KMS-11 (cell line): Measurements from ENCODE around the gene APOM.

ENCODE experiments used
- H2AFZ ChIP-seq: fragments of 200-600 bp; sonication (generic); 2 replicates; pipeline ENCODE4 v1.6.1; 2016; ENCODE audit warnings: antibody characterized with exemption, mixed run types, low read depth
- H3K27ac ChIP-seq: fragments of 200-600 bp; sonication (generic); 2 replicates; pipeline ENCODE4 v1.6.1; 2016; ENCODE audit warnings: mild to moderate bottlenecking, mixed run types
- H3K27me3 ChIP-seq: fragments of 200-600 bp; sonication (generic); 2 replicates; pipeline ENCODE4 v1.6.1; 2017; ENCODE audit warnings: mild to moderate bottlenecking, low read depth, mixed run types, moderate library complexity; ENCODE audit not compliant: insufficient read depth
- H3K36me3 ChIP-seq: fragments of 200-600 bp; sonication (generic); 2 replicates; pipeline ENCODE4 v1.6.1; 2017; ENCODE audit warnings: mild to moderate bottlenecking, mixed run types; ENCODE audit not compliant: insufficient read depth
- H3K4me1 ChIP-seq: fragments of 200-600 bp; sonication (generic); 2 replicates; pipeline ENCODE4 v1.6.1; 2016; ENCODE audit warnings: mild to moderate bottlenecking, low read depth, mixed run types; ENCODE audit not compliant: poor library complexity, severe bottlenecking
- H3K4me2 ChIP-seq: fragments of 200-600 bp; sonication (generic); 2 replicates; pipeline ENCODE4 v1.7.0; 2016; ENCODE audit warnings: mild to moderate bottlenecking, mixed run types
- H3K4me3 ChIP-seq: fragments of 200-600 bp; sonication (generic); IDR thresholded peaks from 2 replicates; pipeline ENCODE4 v1.6.1; 2017; ENCODE audit warnings: low read depth, low read length, mixed read lengths; ENCODE audit not compliant: insufficient read depth
- H3K79me2 ChIP-seq: fragments of 200-600 bp; sonication (generic); 2 replicates; pipeline ENCODE4 v1.6.1; 2016; ENCODE audit warnings: low read depth, mixed run types; ENCODE audit not compliant: insufficient read depth
- H3K9ac ChIP-seq: fragments of 200-600 bp; sonication (generic); 2 replicates; pipeline ENCODE4 v1.6.1; 2016; ENCODE audit warnings: mild to moderate bottlenecking, mixed run types
- H4K20me1 ChIP-seq: fragments of 200-600 bp; sonication (generic); 2 replicates; pipeline ENCODE4 v1.6.1; 2016; ENCODE audit warnings: mild to moderate bottlenecking, mixed run types; ENCODE audit not compliant: insufficient read depth
- TF ChIP-seq, protein P1 (sequence below): fragments of 200-600 bp; sonication (generic); conservative IDR thresholded peaks from 2 replicates; pipeline ENCODE4 v1.6.1; 2017; ENCODE audit warnings: low read depth, mild to moderate bottlenecking, antibody characterized with exemption, low read length, moderate library complexity, mixed read lengths

Gene APOM

DNA sequence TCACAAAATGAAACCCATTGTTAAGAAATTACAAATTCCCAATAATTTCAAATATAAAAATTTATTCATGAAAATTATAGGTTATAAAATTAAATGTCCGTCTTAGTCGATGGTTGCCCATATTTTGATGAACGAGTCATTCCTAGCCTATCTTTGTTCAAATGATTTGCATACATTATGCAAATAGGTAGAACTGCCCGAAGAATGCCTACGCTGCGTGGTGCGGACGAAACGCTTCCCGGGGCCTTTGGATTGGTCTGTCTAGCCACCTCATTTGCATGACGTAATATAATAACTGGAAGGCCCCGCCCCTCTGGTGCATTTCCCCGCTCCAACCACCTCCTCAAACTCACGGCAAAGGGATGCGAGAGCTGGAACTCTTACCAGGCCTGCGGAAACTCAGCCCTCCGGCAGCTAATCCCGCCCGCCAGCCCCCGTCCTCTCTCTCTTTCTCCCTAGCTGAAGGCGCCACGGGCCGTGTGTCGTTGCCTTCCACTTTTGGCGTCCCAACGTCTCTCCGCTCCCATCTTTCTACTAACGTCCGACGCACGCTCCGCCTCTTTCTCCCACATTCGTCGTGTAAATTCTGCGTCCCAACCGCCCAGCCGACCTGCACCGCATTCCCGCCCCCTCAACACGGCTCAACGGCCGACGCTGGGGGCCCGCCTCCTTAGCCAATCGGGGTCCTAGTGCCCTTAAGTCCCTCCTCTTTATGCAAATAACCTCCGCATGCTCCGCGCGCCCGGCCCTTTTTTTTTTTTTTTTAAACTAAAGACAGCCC is 35.7 kb upstream of the APOM start:
- Histone ChIP-seq H3K4me3 (no peak overlapping the region), H3K4me2 (peak overlapping the region; percentile 77), H3K27ac (peak overlapping the region; percentile 87), H2AFZ (peak overlapping the region; percentile 48; the same call in 1 of the 2 replicates), H4K20me1 (no peaks in the 10 kb centered on the region), H3K36me3 (peaks cover 14% of the 10 kb centered on the region; the same call in 1 of the 2 replicates), H3K4me1 (peaks cover 32% of the 10 kb centered on the region), H3K79me2 (peaks cover 39% of the 10 kb centered on the region), H3K9ac (peak overlapping the region; percentile 94; the same call in 1 of the 2 replicates), H3K27me3 (no peaks in the 10 kb centered on the region)
- TF ChIP-seq, protein P1, sequence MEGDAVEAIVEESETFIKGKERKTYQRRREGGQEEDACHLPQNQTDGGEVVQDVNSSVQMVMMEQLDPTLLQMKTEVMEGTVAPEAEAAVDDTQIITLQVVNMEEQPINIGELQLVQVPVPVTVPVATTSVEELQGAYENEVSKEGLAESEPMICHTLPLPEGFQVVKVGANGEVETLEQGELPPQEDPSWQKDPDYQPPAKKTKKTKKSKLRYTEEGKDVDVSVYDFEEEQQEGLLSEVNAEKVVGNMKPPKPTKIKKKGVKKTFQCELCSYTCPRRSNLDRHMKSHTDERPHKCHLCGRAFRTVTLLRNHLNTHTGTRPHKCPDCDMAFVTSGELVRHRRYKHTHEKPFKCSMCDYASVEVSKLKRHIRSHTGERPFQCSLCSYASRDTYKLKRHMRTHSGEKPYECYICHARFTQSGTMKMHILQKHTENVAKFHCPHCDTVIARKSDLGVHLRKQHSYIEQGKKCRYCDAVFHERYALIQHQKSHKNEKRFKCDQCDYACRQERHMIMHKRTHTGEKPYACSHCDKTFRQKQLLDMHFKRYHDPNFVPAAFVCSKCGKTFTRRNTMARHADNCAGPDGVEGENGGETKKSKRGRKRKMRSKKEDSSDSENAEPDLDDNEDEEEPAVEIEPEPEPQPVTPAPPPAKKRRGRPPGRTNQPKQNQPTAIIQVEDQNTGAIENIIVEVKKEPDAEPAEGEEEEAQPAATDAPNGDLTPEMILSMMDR: no peak

DNA sequence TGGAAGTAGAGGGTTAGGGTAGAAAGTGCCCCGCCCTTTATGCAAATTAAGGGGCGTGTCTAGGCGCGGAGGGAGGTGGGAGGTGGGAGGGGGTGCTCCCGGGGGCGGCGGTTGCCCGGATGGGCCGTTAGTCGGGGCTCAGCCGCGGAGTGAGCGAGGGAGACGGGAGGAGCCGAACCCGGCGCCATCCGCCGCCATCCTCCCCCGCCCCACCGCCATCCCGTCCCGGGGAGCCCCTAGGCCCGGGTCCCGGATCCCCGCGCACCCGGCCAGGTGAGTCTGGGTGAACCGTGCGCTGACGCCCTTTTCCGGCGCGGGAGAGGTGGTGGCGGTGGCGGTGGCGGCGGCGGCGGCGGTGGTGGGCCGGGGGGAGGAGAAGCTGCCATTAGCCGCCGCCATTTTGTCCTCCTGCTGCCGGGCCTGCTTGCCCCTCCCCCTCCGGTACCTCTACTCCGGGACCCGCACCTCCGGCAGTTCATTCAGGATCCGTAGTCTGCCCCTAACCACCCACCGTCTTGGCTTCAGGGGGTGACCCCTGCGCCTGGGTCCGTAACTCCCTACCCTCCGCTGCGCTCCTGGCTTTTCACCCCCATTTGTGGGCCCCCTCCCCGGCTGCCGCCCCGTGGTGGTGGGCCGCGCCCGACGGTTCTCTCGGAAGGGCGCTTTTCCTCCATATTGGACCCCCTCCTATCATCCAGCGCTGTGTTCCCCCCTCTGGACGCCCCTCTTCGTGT is 34.9 kb upstream of the APOM start, which contains the start of gene PRRC2A:
TSS of gene PRRC2A (plus strand) at position 130 of the 734 bp plus-strand sequence. CDS start 2,075 bp downstream, outside the sequence.
- TF ChIP-seq, protein P1: no peak
- H3K27ac ChIP-seq: peak within 1 kb of the TSS; percentile 87
- peaks cover 32% of the 10 kb centered on the region for H3K4me1 ChIP-seq
- peak within 1 kb of the TSS; percentile 92 for H3K4me2 ChIP-seq
- H3K79me2 ChIP-seq: peaks cover 39% of the 10 kb centered on the region
- H3K36me3 ChIP-seq: peaks cover 20% of the 10 kb centered on the region; the same call in 1 of the 2 replicates
- peak within 1 kb of the TSS; percentile 51 for H3K4me3 ChIP-seq
- H4K20me1 ChIP-seq: no peaks in the 10 kb centered on the region
- H2AFZ ChIP-seq: peak within 1 kb of the TSS; percentile 48
- H3K27me3 ChIP-seq: no peaks in the 10 kb centered on the region
- H3K9ac ChIP-seq: peak within 1 kb of the TSS; percentile 94

- H3K4me1 ChIP-seq: peaks cover 30% of the 10 kb centered on the region
- H2AFZ ChIP-seq: peak overlapping the region; percentile 22; the same call in 1 of the 2 replicates
- H3K27me3 ChIP-seq: no peaks in the 10 kb centered on the region
- H3K4me2 ChIP-seq: peak overlapping the region; percentile 92
- H3K9ac ChIP-seq: peak overlapping the region; percentile 94
- H3K27ac ChIP-seq: peak overlapping the region; percentile 68
- peaks cover 39% of the 10 kb centered on the region for H3K79me2 ChIP-seq
- TF ChIP-seq, protein P1: no peak
- peaks cover 25% of the 10 kb centered on the region; the same call in 1 of the 2 replicates for H3K36me3 ChIP-seq
- peak overlapping the region; percentile 51 for H3K4me3 ChIP-seq
- no peaks in the 10 kb centered on the region for H4K20me1 ChIP-seq
These were observed 34.3 kb upstream of the APOM start for GRCh38 chr6:31621320-31621939.

DNA sequence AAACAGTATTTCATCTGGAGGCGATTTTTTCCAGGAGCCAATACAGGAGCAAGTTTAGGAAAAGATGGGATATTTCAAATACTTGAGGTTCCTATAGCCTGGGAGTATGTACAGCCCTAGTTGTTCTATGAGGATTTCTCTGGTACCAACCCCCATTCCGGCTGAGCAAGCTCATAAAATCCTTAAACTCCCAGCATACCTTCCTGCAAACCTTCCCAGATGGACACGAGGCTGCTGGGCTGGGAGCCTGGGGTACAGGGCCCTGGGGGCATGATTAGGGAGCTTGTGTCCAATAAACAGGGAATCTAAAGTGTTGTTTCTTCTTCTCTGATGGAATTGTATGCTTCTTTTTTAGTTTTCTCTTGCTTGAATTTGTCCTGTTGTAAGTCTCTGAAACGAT is 33.7 kb upstream of the APOM start:
- H3K4me1 ChIP-seq: peaks cover 24% of the 10 kb centered on the region
- H3K36me3 ChIP-seq: peaks cover 26% of the 10 kb centered on the region; the same call in 1 of the 2 replicates
- H2AFZ ChIP-seq: no peak overlapping the region
- H3K27ac ChIP-seq: peak overlapping the region; percentile 68; the same call in 1 of the 2 replicates
- peak overlapping the region; percentile 51 for H3K4me3 ChIP-seq
- H4K20me1 ChIP-seq: no peaks in the 10 kb centered on the region
- H3K79me2 ChIP-seq: peaks cover 39% of the 10 kb centered on the region
- peak overlapping the region; percentile 92 for H3K4me2 ChIP-seq
- TF ChIP-seq, protein P1: no peak
- H3K9ac ChIP-seq: peak overlapping the region; percentile 94; the same call in 1 of the 2 replicates
- no peaks in the 10 kb centered on the region for H3K27me3 ChIP-seq
